Testis (tissue), 2 donors: ENCODE results near the gene ACO2.

Experiments
- CTCF ChIP-seq, 3 experiments: fragments of 450-650 bp in 2 of 3; fragments of 200-600 bp in 1 of 3; sonication (generic) in 1 of 3; IDR thresholded peaks; one replicate each; pipeline ENCODE4 v1.5.1; 2016 to 2019; ENCODE audit warnings: antibody characterized with exemption in 3 of 3, mild to moderate bottlenecking in 2 of 3, moderate library complexity in 1 of 3
- POLR2A ChIP-seq: fragments of 450-650 bp; IDR thresholded peaks from one replicate; pipeline ENCODE4 v1.6.1; 2017; ENCODE audit warnings: antibody characterized with exemption, mild to moderate bottlenecking, moderate library complexity

DNA sequence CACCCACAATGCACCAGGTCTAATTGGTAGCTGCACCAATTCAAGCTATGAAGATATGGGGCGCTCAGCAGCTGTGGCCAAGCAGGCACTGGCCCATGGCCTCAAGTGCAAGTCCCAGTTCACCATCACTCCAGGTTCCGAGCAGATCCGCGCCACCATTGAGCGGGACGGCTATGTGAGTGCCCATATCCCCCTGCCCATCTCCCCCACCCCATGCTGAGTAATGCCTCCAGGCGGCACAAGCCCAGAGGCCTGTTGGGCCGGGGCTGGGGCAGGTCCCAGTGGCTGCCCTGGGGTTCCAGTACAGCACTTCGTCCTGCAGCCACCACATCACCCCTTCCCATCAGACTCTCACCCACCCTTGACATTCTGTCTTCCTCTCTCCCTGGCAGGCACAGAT, 53.9 kb downstream of the ACO2 start:
- no peak for TF ChIP-seq CTCF (IDR thresholded peaks at IDR 0.05)
- no peak for TF ChIP-seq POLR2A
